NCI-H1105 (cell line): ENCODE measurements around the gene UGT1A8.
"Not testable (repeated sequence)": the region's sequence is repeated elsewhere in the genome, so short reads cannot be mapped to it uniquely, and the experiment has no call there.

Experiments
- DNase-seq: peaks from one replicate; lab custom pipeline; 2025; lab: John Stamatoyannopoulos, UW

UGT1A8 gene

DNA sequence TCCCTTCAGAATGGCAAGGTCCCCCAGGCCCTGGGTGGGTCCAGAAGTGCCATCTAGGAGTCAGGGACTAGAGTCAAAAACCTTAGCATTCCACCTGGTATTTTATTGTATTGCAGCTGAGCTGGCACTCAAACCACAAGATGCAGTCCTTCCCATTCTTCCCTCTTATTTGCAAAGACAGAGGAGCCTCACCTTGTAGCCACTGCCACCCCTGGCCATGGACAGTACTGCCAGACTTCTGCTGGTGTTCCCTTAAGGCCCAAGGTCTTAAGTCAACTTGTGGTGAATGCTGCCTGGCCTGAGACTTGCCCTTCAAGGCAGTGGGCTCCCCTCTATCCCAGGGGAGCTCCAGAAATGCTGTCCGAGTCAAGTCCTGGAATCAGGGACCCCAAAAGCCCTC, 25.7 kb downstream of the UGT1A8 start:
- DNase-seq = no peak

DNA sequence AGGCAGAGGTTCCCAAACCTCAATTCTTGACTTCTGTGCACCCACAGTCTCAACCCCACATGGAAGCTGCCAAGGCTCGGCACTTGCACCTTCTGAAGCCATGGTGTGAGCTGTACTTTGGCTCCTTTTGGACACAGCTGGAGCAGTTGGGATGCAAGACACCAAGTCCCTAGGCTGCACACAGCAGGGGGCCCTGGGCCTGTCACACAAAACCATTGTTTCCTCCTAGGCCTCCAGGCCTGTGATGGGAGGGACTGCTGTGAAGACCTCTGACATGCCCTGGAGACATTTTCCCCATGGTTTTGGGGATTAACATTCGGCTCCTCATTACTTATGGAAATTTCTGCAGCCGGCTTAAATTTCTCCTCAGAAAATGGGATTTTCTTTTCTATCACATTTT, 28.6 kb downstream of the UGT1A8 start:
- DNase-seq = not testable (repeated sequence)

DNA sequence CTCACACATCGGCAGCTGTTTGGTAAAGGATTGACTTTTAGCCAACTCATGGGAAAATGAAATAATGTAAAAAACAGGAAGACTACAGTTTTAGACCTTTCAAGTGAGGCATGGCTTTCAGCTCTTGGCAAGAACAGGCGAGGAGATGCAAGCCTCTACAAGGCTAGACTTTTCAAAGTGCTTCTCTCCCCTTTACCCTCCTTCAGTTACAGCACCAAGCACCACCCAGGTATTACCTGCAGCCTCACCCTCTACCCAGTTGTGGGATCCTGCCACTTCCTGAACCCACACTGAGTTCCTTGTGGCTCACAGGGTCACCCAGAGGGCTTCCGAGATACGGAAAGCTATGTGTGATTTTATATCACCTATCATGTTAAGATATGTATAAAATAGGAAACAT, 33.5 kb downstream of the UGT1A8 start:
- no peak for DNase-seq

DNA sequence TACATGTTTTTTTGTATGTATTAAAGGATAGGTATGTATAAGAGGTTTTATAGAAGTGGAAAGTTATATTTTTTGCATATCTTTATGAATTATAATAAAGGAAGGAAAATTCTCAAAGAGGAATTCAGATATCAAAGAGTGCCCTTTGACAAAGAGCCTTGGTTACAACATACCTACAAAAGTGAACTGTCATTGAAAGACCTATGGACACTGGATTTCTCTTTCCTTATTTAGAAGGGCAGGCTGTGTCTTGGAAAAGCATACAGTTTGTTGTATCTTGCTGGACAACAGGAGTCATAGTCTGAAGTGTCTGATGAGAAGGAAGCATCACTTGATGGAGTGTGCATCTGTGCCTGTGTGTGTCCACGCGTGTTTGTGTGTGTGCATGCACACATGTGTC, 34.0 kb downstream of the UGT1A8 start:
- DNase-seq = no peak

DNA sequence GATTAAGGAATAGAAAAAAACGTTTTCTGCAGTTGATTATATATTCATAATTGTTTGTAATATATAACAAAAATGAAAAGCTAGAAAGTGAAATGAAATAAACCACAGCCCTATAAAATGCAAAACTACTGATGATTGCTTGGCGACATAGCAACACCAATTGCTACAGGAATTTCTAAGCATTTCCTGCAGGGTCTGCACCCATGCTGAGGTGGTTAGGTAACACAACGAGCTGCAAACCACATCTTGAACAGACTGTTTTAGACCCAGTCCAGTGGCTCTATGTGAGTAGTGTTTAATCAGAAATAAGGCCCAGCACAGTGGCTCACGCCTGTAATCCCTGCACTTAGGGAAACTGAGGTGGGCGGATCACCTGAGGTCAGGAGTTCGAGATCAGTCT, 37.1 kb downstream of the UGT1A8 start:
- DNase-seq = no peak

DNA sequence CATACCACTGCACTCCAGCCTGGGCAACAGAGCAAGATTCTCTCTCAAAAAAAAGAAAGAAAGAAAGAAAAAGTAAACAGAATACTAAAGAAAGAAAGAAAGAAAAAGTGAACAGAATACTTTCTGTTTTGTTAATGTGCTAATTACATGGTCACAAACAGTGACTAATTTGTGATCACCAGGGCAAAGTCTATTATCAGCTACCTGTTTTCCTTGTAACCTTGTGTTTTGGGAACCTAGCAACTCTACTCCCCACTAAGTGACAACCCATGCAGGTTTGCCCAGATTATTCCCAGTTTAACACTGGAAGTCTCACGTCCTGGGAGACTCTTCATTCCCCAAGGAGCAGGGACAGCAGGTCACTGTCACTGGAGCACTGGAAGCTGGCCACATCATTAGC, 37.6 kb downstream of the UGT1A8 start:
- DNase-seq = no peak

DNA sequence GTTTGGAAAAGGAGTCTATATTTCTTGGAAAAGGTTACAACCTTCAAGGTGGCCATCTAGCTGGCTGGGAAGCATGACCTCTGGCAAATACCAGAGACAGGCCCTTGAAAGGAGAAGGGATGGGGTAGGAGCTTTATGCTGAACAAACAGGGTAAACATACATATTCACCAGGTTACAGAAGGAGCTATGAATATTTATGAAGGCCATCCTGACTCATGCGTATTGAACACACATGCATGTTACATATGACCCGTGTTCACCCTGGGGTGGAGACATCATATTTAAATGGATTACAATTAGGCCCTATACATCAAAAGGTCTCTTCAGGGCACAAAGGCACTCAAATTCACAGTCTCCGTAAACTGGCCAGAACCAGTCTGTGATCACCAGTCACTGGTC, 38.5 kb downstream of the UGT1A8 start:
- DNase-seq = not testable (repeated sequence)

DNA sequence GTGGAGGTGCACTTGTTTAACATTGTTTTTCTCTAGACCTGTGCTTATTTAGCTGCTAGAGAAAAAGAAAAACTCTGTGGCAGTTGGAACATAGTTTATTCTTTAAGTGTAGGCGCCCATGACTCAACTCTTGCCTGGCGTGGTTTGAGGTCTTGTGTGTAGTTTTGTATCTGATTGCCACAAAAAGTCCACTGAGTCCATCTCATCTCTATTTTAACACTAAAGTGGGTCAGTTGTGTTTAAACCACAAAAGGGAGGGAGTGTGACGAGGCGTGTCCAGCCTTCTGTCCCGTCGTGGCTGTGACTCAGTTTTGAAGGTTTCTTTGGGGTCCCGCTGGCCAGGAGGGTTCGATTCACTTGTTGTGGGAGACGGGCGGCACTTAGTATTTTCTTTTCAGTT, 39.0 kb downstream of the UGT1A8 start:
- no peak for DNase-seq

DNA sequence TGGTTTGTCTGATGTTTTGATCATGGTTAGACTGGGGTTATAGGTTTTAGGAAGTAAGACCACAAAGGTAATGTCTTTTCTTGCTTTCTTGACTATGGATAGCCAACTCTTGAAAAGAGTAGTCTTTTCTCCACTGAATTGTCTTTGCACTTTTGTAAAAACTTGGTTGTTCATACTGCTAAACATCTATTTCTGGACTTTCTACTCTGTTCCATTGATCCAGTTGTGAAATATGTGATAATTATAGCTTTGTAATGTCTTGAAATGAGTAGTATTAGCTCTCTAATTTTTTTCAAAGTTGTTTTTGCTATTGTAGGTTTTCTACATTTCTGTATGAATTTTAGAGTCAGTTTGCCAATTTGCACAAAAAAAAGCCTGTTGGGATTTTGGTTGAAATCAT, 41.2 kb downstream of the UGT1A8 start:
- no peak for DNase-seq

DNA sequence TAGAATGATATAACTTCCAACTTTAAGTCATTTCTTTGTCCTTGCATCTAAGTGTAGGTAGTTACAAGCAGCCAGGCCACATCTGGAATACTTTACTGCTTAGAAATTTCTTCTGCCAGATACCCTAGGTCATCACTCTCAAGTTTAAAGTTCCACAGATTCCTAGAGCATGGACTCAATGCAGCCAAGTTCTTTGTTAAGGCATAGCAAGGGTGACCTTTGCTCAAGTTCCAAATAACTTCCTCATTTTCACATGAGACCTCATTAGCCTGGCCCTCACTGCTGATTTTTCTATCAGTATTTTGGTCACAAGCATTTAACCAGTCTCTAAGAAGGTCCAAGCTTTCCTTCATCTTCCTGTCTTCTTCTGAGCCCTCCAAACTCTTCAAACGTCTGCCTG, 46.5 kb downstream of the UGT1A8 start:
- DNase-seq = no peak

DNA sequence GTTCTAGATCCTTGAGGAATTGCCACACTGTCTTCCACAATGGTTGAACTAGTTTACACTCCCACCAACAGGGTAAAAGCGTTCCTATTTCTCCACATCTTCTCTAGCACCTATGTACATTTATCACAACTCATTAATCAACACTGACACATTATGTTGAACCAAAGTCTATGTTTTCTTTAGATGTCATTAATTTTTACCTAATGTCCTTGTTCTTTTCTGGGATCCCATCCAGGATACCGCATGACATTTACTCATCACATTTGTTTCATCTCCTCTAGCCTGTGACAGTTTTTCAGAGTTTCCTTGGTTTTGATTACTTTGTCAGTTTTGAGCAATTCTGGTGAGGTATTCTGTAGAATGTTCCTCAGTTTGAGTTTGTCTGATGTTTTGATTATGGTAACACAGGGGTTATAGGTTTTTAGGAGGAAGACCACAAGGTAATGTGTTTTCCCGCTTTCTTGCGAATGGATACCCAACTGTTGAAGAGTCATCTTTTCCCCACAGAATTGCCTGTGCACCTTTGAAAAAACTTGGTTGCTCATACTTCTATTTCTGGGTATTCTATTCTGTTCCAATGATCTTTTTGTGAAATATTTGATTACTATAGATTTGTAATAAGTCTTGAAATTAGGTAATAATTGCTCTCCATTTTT, 51.3 kb downstream of the UGT1A8 start:
- DNase-seq = no peak

DNA sequence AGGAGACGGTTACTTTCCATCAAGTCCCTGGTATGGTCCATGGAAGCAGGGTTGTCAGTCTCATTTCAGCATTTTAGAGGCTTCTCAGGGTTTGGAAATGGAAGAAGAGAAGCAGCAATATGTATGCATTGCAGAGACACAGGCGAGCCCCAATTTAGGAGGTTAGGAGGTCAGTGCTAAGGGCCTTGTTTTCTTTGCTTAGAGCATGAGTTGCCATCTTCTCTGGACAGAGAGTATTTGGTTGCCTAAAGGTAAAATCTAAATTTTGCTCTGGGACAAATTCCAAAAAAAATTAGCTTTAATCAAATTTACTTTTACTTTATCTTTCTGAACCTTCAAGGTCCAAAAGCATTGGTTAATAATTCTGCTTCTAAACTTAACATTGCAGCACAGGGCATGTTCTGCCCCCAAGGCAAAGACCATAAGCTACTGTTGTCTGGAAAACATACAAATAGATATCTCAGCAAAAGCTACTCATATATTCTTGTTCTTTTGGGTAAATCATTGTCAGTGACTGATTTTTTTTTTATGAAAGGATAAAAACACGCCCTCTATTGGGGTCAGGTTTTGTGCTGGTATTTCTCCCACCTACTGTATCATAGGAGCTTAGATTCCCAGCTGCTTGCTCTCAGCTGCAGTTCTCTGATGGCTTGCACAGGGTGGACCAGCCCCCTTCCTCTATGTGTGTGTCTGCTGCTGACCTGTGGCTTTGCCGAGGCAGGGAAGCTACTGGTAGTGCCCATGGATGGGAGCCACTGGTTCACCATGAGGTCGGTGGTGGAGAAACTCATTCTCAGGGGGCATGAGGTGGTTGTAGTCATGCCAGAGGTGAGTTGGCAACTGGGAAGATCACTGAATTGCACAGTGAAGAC, 54.1 kb downstream of the UGT1A8 start, which contains the start of gene UGT1A9:
Gene UGT1A9 (plus strand): TSS at position 609 of the 872 bp plus-strand sequence. CDS start 37 bp downstream, at position 646.
- no peak for DNase-seq

DNA sequence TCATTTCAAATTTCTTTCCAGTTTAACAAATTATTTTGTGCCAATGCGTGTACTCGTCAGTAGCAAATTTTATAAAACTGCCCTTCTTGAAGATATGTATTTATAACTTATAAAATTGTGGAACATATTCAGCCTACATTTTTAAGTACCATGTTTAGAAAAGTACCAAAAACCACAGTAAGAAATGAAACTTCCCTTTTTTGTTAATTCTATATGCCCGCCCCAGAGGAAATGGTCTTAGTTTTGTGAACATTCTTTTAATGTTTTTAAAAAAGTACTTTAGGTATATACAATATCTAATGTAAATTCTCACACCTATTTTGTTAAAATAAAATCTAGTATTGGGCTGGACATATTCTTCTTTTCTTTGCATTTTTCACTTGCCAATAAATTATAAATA, 55.5 kb downstream of the UGT1A8 start:
- DNase-seq = no peak

DNA sequence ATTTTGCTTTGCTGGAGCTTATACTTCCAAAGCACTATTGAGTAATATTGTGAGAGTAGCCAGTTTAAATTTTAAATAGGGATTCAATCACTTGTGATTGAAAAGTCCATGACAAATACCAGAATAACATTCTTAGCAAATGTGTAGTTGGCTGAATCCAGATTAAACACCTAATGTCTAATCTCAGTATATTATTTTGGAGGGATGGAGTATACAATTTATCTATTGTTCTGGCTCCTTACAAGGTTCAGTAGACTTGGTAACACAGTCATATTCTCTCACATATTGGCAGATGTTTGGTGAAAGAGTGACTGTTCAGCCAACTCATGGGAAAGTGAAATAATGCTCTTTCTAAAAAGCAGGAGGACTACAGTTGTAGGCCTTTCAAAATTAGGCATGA, 56.5 kb downstream of the UGT1A8 start:
- DNase-seq = no peak

DNA sequence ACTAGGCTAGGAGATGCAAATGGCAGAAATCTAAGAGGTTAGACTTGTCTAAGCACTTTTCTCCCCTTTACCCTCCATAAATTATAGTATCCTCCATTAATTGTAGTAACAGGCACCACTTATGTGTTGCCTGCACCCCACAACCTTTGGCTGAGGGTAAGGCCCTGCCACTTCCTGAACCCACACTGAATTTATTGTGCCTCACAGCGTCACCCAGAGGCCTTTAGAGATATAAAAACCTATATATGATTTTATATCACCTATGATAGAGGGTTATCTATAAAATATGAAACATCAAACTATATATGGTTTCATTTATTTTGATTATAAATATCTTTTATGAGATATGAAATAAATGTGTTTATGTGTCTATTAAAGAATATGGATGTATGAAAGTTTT, 56.9 kb downstream of the UGT1A8 start:
- DNase-seq = no peak

DNA sequence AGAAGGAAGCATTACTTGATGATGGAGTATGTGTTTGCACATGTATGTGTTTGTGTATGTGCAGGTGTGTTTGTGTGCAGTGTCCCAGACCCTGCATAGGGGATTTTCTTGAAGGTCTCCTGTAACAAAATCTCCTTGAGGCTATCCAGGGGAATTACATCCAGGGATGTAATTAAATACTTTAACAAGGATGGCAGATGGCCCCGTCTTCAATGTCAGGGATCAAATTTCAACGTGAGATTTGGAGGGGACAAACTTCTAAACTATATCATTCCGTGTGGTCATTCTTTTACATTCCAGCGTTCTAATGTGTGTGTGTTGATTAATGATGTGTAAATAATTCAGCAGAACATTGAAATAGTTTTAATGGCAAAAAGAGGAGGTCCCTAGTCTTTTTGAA, 57.6 kb downstream of the UGT1A8 start:
- DNase-seq = peak; percentile 4

DNA sequence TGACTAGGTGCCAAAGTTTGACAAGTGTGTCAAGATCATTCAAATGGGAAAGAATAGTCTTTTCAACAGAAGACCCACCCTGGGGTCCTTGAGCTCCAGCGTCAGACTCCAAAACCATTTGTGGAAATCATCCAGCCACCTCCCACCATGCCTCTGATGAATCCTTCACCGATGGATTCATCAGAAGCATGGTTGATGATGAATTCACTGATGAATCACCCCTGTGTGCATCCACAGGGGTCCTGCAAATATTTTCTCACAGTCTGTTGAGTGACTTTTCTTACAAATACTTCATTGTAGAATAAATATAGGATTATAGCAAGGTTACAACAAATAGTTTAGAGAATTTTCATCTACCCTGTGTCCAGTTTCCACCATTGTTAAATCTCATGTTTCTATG, 58.6 kb downstream of the UGT1A8 start:
- no peak for DNase-seq

DNA sequence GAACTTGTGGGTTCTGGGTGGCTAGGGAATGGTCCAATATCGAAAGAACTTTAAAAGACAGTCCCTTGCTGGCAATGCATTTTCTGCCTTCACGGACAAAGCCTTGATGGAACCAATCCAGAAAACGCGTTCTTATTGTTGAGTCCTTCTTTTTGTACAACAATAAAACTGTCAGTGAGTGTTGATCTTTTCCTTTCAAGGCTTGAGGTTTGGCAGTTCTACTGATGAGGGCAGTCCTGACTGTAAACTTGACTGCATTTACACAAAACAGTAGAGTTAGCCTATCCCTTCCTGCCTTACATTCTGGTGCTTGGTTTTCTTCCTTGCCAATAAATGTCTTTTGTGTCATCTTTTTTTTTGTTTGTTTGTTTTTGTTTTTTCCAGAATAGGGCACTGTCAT, 61.8 kb downstream of the UGT1A8 start:
- no peak for DNase-seq

DNA sequence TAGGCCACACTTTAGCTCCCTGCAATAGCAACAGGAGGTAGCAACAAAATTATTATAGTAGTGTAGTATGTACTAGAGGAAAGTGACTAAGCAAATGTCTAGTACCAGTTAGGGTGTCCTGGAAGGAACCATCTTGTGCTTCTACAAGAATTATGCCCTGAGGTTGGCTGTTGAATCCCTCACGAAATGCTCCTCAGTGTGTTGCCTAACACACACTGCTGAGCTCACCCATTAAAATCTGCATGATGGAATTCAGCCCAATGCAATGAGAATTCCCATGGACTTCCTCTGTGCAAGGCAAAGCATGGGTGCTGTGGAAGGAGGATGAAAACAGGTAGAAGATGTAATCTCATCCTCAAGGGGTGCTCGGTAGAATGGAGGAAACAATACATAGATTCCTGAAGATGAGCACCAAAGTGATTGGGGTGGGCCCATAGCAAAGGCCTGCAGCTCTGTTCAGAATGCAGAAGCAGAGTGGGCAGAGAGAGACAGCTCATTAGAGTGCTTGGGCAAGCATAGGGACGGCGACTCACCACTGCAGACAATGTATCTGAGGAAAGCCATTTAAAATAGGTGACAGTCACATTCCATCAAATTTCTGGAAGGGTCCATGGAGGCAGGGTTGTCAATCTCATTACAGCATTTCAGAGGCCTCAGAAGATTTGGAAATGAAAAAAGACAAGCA, 63.1 kb downstream of the UGT1A8 start:
- DNase-seq = no peak

DNA sequence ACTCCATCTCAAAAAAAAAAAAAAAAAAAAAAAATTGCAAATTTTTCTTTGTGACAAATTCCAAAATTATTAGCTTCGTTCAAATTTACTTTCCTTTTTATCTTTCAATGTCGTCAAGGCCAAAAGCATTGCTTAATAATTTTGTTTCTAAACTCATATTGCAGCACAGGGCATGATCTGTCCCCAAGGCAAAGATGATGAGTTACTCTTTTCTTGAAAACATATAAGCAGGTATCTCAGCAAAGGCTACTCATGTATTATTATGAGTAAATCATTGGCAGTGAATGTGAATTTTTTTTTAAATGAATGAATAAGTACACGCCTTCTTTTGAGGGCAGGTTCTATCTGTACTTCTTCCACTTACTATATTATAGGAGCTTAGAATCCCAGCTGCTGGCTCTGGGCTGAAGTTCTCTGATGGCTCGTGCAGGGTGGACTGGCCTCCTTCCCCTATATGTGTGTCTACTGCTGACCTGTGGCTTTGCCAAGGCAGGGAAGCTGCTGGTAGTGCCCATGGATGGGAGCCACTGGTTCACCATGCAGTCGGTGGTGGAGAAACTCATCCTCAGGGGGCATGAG, 64.2 kb downstream of the UGT1A8 start, which contains the start of gene UGT1A7:
Gene UGT1A7 (plus strand): TSS at position 381 of the 579 bp plus-strand sequence. CDS start 37 bp downstream, at position 418.
- no peak for DNase-seq

DNA sequence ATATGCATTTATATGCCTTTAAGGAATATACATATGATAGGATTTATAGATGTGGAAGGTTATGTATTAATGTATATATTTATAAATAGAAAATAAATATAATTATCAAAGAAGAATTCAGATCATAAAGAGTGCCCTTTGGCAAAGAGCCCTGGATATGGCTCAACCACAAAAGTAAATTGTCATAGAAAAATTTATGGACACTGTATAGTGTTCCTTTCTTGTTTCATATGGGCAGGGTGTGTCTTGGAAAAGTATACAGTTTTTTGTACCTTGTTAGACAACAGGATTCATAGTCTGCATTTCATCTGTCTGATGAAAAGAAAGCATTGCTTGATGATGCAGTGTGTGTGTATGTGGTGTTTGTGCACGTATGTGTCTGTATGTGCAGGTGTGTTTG, 67.2 kb downstream of the UGT1A8 start:
- no peak for DNase-seq

DNA sequence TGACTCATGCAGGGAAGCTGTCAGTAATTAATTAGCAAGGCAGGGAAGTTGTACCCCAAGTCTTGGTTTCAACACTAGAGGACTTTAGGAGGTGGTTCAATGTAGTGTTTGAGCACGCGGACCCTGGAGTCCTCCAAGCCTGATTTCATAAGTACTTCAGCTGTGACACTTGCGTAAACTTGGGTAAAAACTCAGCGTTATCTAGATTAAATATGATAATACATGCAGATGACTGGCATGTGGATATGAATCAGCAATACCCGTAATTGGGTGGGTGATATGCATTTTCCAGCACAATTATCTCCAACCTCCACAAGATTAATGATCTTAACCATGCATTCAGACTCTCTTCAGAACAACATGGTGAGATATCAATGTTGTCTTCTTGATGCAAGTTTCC, 69.5 kb downstream of the UGT1A8 start:
- no peak for DNase-seq
